SK-N-SH (cell line): ENCODE results near the gene ZFC3H1. TPM values are rescaled to one million over a fixed set of nuclear protein-coding genes. Genes with fewer than 3 reads are reported as not detected.

Experiments used
- CTCF ChIA-PET: fragments of 300-600, 350-600 bp; formaldehyde crosslinking; extraction: SDS; loops from one replicate; lab custom pipeline; 2021; lab: Yijun Ruan, JAX
- POLR2A ChIA-PET: fragments of 350-600 bp; sonication (Branson Sonifier 250); formaldehyde crosslinking; extraction: SDS; loops from one replicate; lab custom pipeline; 2020; ENCODE audit warnings: antibody characterized with exemption, inconsistent platforms; lab: Yijun Ruan, JAX
- DNase-seq: peaks from one replicate; pipeline ENCODE4 v3.0.0; 2012
- H2AFZ ChIP-seq: fragments of 200-600 bp; sonication (generic); 2 replicates; pipeline ENCODE4 v1.8.1; 2016; ENCODE audit warnings: antibody characterized with exemption, mild to moderate bottlenecking, low read depth
- H3F3A ChIP-seq: fragments of 200-600 bp; sonication (generic); replicated peaks from 2 replicates; pipeline ENCODE3; 2016; ENCODE audit warnings: antibody characterized with exemption, mild to moderate bottlenecking; ENCODE audit not compliant: insufficient read depth
- H3K27ac ChIP-seq, 2 experiments: fragments of 200-500 bp in 1 of 2; fragments of 200-600 bp in 1 of 2; sonication (Bioruptor generic) in 1 of 2; sonication (generic), shearing (Covaris generic) in 1 of 2; 2 replicates each; pipeline versions ENCODE4 v1.5.1 to v1.6.1; 2014 to 2016; ENCODE audit warnings: low read depth in 2 of 2, inconsistent platforms in 1 of 2, low read length in 1 of 2, mild to moderate bottlenecking in 1 of 2, mixed read lengths in 1 of 2
- H3K27me3 ChIP-seq: fragments of 200-600 bp; sonication (generic), shearing (Covaris generic); 2 replicates; pipeline ENCODE4 v1.6.1; 2016; ENCODE audit warnings: mixed run types; ENCODE audit not compliant: insufficient read depth
- H3K36me3 ChIP-seq, 2 experiments: fragments of 200-500 bp in 1 of 2; fragments of 200-600 bp in 1 of 2; sonication (Bioruptor generic) in 1 of 2; sonication (generic) in 1 of 2; replicated peaks in 1 of 2; 2 replicates each; pipeline versions ENCODE3 to v1.5.1; 2014 to 2016; ENCODE audit warnings: low read length in 1 of 2, mild to moderate bottlenecking in 1 of 2; ENCODE audit not compliant: insufficient read depth in 2 of 2, control insufficient read depth in 1 of 2
- H3K4me1 ChIP-seq, 2 experiments: fragments of 200-500 bp in 1 of 2; fragments of 200-600 bp in 1 of 2; sonication (Bioruptor generic) in 1 of 2; sonication (generic), shearing (Covaris generic) in 1 of 2; 2 replicates each; pipeline versions ENCODE4 v1.5.1 to v1.6.1; 2014 to 2016; ENCODE audit warnings: low read depth in 1 of 2, low read length in 1 of 2, mixed run types in 1 of 2; ENCODE audit not compliant: insufficient read depth in 2 of 2, control insufficient read depth in 1 of 2
- H3K4me2 ChIP-seq: fragments of 200-600 bp; sonication (generic), shearing (Covaris generic); 2 replicates; pipeline ENCODE4 v1.6.1; 2017; ENCODE audit warnings: mixed run types
- H3K4me3 ChIP-seq, 2 experiments: fragments of 200-500 bp in 1 of 2; fragments of 200-600 bp in 1 of 2; sonication (Bioruptor generic) in 1 of 2; sonication (generic), shearing (Covaris generic) in 1 of 2; 2 replicates each; pipeline versions ENCODE4 v1.5.1 to v1.8.1; 2014 to 2016; ENCODE audit warnings: low read depth in 2 of 2, inconsistent platforms in 1 of 2, low read length in 1 of 2, mild to moderate bottlenecking in 1 of 2, mixed read lengths in 1 of 2, moderate library complexity in 1 of 2
- H3K79me2 ChIP-seq: fragments of 200-600 bp; sonication (generic); 2 replicates; pipeline ENCODE4 v1.8.1; 2017; ENCODE audit warnings: mild to moderate bottlenecking; ENCODE audit not compliant: insufficient read depth
- H3K9ac ChIP-seq: fragments of 200-600 bp; sonication (generic); 2 replicates; pipeline ENCODE4 v1.6.1; 2017; ENCODE audit warnings: mixed run types
- H3K9me2 ChIP-seq: fragments of 200-600 bp; sonication (generic); 2 replicates; pipeline ENCODE4 v1.6.1; 2017; ENCODE audit warnings: mixed run types
- H3K9me3 ChIP-seq: fragments of 200-600 bp; sonication (generic); 2 replicates; pipeline ENCODE4 v1.6.1; 2017; ENCODE audit warnings: mixed run types, mild to moderate bottlenecking, moderate library complexity
- H4K20me1 ChIP-seq: fragments of 200-600 bp; sonication (generic); 2 replicates; pipeline ENCODE4 v1.6.1; 2017; ENCODE audit warnings: mild to moderate bottlenecking, mixed run types; ENCODE audit not compliant: insufficient read depth
- EP300 ChIP-seq, 2 experiments: IDR thresholded peaks; 2 replicates each; pipeline versions ENCODE4 v1.4.0 to v1.6.1; 2012; ENCODE audit warnings: borderline replicate concordance in 1 of 2, low read depth in 1 of 2, low read length in 1 of 2
- FOSL2 ChIP-seq: IDR thresholded peaks from 2 replicates; pipeline ENCODE4 v1.4.0; 2012; ENCODE audit warnings: low read depth, mild to moderate bottlenecking, moderate library complexity, borderline replicate concordance
- GATA2 ChIP-seq: sonication (generic); formaldehyde crosslinking; IDR thresholded peaks from 2 replicates; pipeline ENCODE4 v1.5.0; 2020; ENCODE audit warnings: mild to moderate bottlenecking, missing genetic modification reagents
- IRF3 ChIP-seq: fragments of 150-350 bp; IDR thresholded peaks from 2 replicates; pipeline ENCODE4 v1.6.1; 2016; ENCODE audit warnings: mild to moderate bottlenecking, low read depth, low read length
- REST ChIP-seq: IDR thresholded peaks from 2 replicates; pipeline ENCODE4 v1.6.1; 2012; ENCODE audit warnings: mild to moderate bottlenecking, low read depth, low read length, moderate library complexity
- TAF1 ChIP-seq: IDR thresholded peaks from 2 replicates; pipeline ENCODE4 v1.6.1; 2012; ENCODE audit warnings: low read depth, mild to moderate bottlenecking, low read length, moderate library complexity, borderline replicate concordance
- TCF12 ChIP-seq: IDR thresholded peaks from 2 replicates; pipeline ENCODE4 v1.4.0; 2012
- USF2 ChIP-seq: fragments of 150-350 bp; IDR thresholded peaks from 2 replicates; pipeline ENCODE4 v1.6.1; 2017; ENCODE audit warnings: antibody characterized with exemption, low read length, low read depth, borderline replicate concordance
- YY1 ChIP-seq: IDR thresholded peaks from 2 replicates; pipeline ENCODE4 v1.4.0; 2012; ENCODE audit warnings: low read depth, mild to moderate bottlenecking
- WGBS: methylation state at CpG from one replicate; pipeline ENCODE4 v1.1.6; 2017; ENCODE audit warnings: low lambda C conversion rate; 5-methylcytosine and 5-hydroxymethylcytosine counted together
- polyA plus RNA-seq, 3 experiments: library from polyadenylated mRNA; depleted of rRNA; stranded (reverse); fragments of >200 nt; gene quantifications; 2 replicates each; pipeline ENCODE4 v1.2.3, GENCODE V29; 2012

Gene ZFC3H1
- polyA plus RNA-seq, 1 of the 3 experiments (the other 2 are of a cell fraction), result 19.1 TPM

- Histone ChIP-seq H3K4me1 (no peaks in the 10 kb centered on the region), H2AFZ (no peak overlapping the region), H3K9me3 (no peaks in the 10 kb centered on the region), H3K9ac (no peak overlapping the region), H3K4me2 (no peak overlapping the region), H3K27me3 (no peaks in the 10 kb centered on the region), H3K79me2 (no peaks in the 10 kb centered on the region), H4K20me1 (no peaks in the 10 kb centered on the region), H3K36me3 (no peaks in the 10 kb centered on the region), H3K9me2 (no peaks in the 10 kb centered on the region), H3K4me3 (no peak overlapping the region), H3F3A (no peaks in the 10 kb centered on the region), H3K27ac (no peak overlapping the region)
- ChIA-PET POLR2A (no interaction called here), CTCF (no interaction called here)
- TF ChIP-seq YY1 (no peak), FOSL2 (no peak), EP300 (IDR thresholded peaks at IDR 0.05; ENCODE audit: borderline replicate concordance in 1 of 2, low read depth in 1 of 2, low read length in 1 of 2) (no peak), TCF12 (no peak), USF2 (no peak), IRF3 (no peak), TAF1 (no peak)
- DNase-seq, result no peak
- WGBS, result 16% methylated on average over 2 of the region's 2 CpGs
These were observed 72.0 kb downstream of the ZFC3H1 start for GRCh38 chr12:71591601-71592000.

GRCh38 chr12:71589478-71589881, 74.2 kb downstream of the ZFC3H1 start:
- POLR2A ChIA-PET, result no interaction called here
- no peak overlapping the region for H2AFZ ChIP-seq
- no peaks in the 10 kb centered on the region for H3K9me2 ChIP-seq
- no peak overlapping the region for H3K9ac ChIP-seq
- H3K4me2 ChIP-seq, result no peak overlapping the region
- H3K4me3 ChIP-seq, result no peak overlapping the region
- 77% methylated on average over 4 of the region's 4 CpGs for WGBS
- no peak overlapping the region for H3K27ac ChIP-seq
- H3F3A ChIP-seq, result no peaks in the 10 kb centered on the region
- H3K9me3 ChIP-seq, result no peaks in the 10 kb centered on the region
- TF ChIP-seq GATA2 (CRISPR knock-in tag), result no peak
- TF ChIP-seq, all 33 proteins: peak for 0
- H3K4me1 ChIP-seq, result no peaks in the 10 kb centered on the region
- H3K27me3 ChIP-seq, result no peaks in the 10 kb centered on the region
- DNase-seq, result no peak
- no peaks in the 10 kb centered on the region for H3K79me2 ChIP-seq
- CTCF ChIA-PET, result interaction anchor here (0.6 to 1.1 kb wide), 3 partner anchors 12 to 581 kb away, joined by 3 read pairs; no protein-coding TSS in a partner anchor
- no peaks in the 10 kb centered on the region for H4K20me1 ChIP-seq
- no peaks in the 10 kb centered on the region for H3K36me3 ChIP-seq

- no peak overlapping the region for H3K4me3 ChIP-seq
- no peaks in the 10 kb centered on the region for H3K4me1 ChIP-seq
- H3K27me3 ChIP-seq, result no peaks in the 10 kb centered on the region
- no peak overlapping the region for H2AFZ ChIP-seq
- H3K9me3 ChIP-seq, result no peaks in the 10 kb centered on the region
- POLR2A ChIA-PET, result no interaction called here
- no peaks in the 10 kb centered on the region for H3K36me3 ChIP-seq
- H3K9ac ChIP-seq, result no peak overlapping the region
- no peaks in the 10 kb centered on the region for H3K79me2 ChIP-seq
- H3F3A ChIP-seq, result no peaks in the 10 kb centered on the region
- DNase-seq, result no peak
- 52% methylated on average over 2 of the region's 2 CpGs for WGBS
- CTCF ChIA-PET, result interaction anchor here (1.0 kb wide), 1 partner anchor 55 kb away, joined by 3 read pairs; no protein-coding TSS in a partner anchor
- no peak for TF ChIP-seq YY1
- no peak for TF ChIP-seq REST
- H3K9me2 ChIP-seq, result no peaks in the 10 kb centered on the region
- H4K20me1 ChIP-seq, result no peaks in the 10 kb centered on the region
- no peak overlapping the region for H3K4me2 ChIP-seq
- no peak overlapping the region for H3K27ac ChIP-seq
These were observed 76.6 kb downstream of the ZFC3H1 start for GRCh38 chr12:71587012-71587411.
